WTC11 (cell line): ENCODE data around the gene EIF2S1.

Experiments
- ARID4B ChIP-seq: sonication (generic); formaldehyde crosslinking; IDR thresholded peaks from 2 replicates; pipeline ENCODE4 v1.8.0; 2023; ENCODE audit warnings: missing genetic modification reagents, mild to moderate bottlenecking, borderline replicate concordance
- ATF1 ChIP-seq: sonication (generic); formaldehyde crosslinking; IDR thresholded peaks from 2 replicates; pipeline ENCODE4 v1.8.1; 2023; ENCODE audit warnings: mild to moderate bottlenecking, moderate library complexity, missing genetic modification reagents
- ATF3 ChIP-seq: sonication (generic); formaldehyde crosslinking; conservative IDR thresholded peaks from 2 replicates; pipeline ENCODE4 v1.8.1; 2022; ENCODE audit warnings: mild to moderate bottlenecking, missing genetic modification reagents
- CREB1 ChIP-seq: sonication (generic); formaldehyde crosslinking; IDR thresholded peaks from 2 replicates; pipeline ENCODE4 v1.8.0; 2023; ENCODE audit warnings: mild to moderate bottlenecking, missing genetic modification reagents
- CTCF ChIP-seq: fragments of 200-600 bp; IDR thresholded peaks from 2 replicates; pipeline ENCODE4 v1.8.0; 2022; ENCODE audit warnings: antibody characterized with exemption
- E2F5 ChIP-seq: sonication (generic); formaldehyde crosslinking; IDR thresholded peaks from 2 replicates; pipeline ENCODE4 v1.8.1; 2022; ENCODE audit warnings: mild to moderate bottlenecking, moderate library complexity, missing genetic modification reagents
- FOXP4 ChIP-seq: sonication (generic); formaldehyde crosslinking; IDR thresholded peaks from 2 replicates; pipeline ENCODE4 v1.8.0; 2022; ENCODE audit warnings: mild to moderate bottlenecking, missing genetic modification reagents
- MYBL2 ChIP-seq: sonication (generic); formaldehyde crosslinking; IDR thresholded peaks from 2 replicates; pipeline ENCODE4 v1.8.1; 2023; ENCODE audit warnings: mild to moderate bottlenecking, moderate library complexity, missing genetic modification reagents
- SMAD4 ChIP-seq: sonication (generic); formaldehyde crosslinking; IDR thresholded peaks from 2 replicates; pipeline ENCODE4 v1.8.0; 2022; ENCODE audit warnings: mild to moderate bottlenecking, missing genetic modification reagents
- SP1 ChIP-seq: sonication (generic); formaldehyde crosslinking; conservative IDR thresholded peaks from 2 replicates; pipeline ENCODE4 v1.8.1; 2022; ENCODE audit warnings: missing genetic modification reagents
- ZNF317 ChIP-seq: sonication (generic); formaldehyde crosslinking; IDR thresholded peaks from 2 replicates; pipeline ENCODE4 v1.8.1; 2023; ENCODE audit warnings: low read depth, mild to moderate bottlenecking, moderate library complexity, missing genetic modification reagents, borderline replicate concordance

- no peak for TF ChIP-seq ATF3
- TF ChIP-seq CTCF, result no peak
- TF ChIP-seq CREB1 (CRISPR knock-in tag), result no peak
- TF ChIP-seq ATF1 (CRISPR knock-in tag), result no peak
- TF ChIP-seq ZNF317 (CRISPR knock-in tag), result no peak
- no peak for TF ChIP-seq SP1 (CRISPR knock-in tag)
- TF ChIP-seq FOXP4 (CRISPR knock-in tag), result no peak
- no peak for TF ChIP-seq SMAD4 (CRISPR knock-in tag)
- no peak for TF ChIP-seq MYBL2 (CRISPR knock-in tag)
- TF ChIP-seq ARID4B (CRISPR knock-in tag), result no peak
- no peak for TF ChIP-seq E2F5 (CRISPR knock-in tag)
These were observed 66.0 kb downstream of the EIF2S1 start for GRCh38 chr14:67426161-67426560.
